ENCODE measurements around the gene HSP90AB1.

Gene HSP90AB1

DNA sequence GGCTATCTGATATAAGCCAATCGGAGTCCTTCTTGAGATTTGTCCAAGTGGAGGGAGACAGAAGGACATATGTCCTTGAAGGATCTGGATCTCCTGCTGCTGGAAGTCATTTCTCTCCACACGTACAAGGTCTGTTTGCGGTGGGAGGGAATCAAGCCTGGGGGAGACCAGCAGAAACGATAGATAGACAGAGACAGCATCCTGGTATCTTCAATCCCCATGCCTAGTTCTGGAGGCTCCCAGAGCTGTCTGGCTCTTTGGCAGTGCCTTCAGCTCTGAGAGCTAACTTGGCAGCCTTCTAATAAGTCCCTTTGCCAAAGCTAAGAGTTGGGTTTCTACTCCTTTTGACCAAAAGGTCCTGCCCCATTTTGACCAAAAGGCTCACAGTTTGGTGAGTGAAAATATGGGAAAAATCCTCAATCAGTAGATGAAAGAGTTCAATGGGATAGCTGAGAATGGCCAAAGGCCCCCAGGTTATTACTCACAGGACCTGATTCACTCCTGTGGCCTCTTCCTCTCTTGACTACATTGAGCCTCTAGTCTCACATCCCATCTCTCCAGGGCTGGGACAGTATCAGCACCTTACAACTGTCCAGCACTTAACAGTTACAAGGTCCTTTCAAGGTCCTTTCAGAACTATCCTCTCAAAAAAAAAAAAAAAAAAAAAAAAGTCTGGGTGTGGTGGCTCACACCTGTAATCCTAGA, 45.9 kb downstream of the HSP90AB1 start:
- no peak for DNase-seq

DNA sequence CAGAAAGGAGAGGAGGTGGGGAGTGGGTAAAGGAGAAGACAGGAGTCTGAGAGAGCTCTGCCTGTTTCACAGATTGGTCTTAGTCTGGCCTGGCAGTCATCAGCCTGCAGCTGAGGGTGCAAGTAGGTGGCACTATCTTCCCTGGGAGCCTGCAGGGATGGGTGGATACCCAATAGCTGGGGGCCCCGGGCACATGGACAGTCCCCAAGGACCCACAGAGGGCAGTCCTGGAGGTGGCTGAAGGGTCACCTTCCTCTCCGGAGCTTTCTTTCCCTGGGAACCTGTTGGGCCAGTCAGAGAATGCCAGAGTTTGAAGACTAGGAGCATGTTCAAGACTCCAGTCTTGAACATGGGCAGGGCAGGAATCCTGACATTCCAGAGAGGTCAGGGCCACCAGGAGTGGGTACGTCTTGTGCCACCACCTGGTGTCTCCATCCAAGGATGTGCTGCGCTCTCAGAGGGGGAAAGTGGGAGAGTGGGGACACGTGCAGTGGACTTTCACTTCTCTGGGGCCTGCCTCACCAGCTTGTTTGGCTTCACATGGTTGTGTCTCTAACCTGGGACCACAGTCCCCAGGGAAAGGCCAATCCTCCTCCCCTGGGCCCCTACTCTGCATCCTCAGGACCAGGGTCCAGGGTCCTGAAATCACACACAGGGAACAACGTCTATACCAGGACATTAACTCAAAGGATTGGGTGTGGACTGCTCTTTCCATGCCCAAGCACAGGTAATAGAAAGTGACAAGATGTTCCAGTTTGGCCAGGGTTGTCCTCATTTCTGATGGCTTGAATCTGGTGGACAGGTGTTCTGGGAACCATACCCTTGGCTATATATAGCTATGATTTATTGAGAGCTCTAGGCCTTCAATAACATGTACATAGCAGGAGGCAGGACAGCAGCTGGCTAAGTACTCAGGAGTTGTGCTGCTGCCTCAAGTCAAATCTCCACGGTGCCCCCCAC, 48.2 kb downstream of the HSP90AB1 start:
- no peak for DNase-seq

DNA sequence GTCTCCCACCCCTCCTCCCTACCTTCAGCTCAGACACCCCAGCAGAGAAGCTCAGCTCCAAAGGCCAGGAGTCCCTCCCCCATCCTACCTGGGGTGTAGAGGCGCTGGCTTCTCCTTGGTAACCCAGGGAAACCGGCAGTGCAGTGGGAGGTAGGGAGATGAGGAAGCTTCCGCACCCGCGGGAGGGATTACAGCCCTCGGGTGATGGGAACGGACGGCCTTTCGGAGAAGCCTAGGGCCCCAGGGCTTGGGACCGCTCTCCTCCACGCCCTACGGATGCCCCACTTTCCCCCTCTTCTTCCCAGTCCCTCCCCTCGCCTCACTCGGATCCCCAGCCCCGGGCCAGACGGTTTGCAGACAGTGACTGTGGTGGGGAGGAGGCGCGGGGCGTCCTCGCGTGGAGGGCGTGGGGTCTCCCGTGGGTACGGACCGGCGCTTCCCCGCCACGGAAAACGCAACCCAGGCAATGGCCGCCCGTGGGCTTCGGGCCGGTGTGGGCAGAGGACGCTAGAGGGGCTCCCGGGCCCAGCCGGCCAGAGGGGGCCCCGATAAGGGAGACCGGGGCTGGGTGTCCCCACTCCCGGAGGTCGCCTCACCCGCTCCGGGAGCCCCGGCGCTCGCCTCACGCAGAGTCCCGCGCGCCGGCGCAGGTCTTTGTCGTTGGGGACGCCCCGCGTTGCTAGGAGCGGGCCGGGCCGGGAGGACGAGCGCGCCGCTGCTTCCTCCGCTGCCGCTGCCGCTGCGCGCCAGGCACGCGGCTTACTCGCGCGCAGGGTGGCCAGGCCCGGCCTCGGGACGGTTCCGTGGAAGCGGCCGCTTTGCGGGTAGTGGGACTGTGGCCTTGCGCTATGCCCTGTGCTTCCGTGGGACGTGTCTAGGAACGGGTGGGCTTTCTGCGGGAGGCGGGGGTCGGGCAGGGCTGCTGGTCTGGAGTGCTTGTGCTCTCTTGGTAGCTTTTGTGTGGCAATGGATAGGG, 50.5 kb downstream of the HSP90AB1 start:
- no peak for DNase-seq

DNA sequence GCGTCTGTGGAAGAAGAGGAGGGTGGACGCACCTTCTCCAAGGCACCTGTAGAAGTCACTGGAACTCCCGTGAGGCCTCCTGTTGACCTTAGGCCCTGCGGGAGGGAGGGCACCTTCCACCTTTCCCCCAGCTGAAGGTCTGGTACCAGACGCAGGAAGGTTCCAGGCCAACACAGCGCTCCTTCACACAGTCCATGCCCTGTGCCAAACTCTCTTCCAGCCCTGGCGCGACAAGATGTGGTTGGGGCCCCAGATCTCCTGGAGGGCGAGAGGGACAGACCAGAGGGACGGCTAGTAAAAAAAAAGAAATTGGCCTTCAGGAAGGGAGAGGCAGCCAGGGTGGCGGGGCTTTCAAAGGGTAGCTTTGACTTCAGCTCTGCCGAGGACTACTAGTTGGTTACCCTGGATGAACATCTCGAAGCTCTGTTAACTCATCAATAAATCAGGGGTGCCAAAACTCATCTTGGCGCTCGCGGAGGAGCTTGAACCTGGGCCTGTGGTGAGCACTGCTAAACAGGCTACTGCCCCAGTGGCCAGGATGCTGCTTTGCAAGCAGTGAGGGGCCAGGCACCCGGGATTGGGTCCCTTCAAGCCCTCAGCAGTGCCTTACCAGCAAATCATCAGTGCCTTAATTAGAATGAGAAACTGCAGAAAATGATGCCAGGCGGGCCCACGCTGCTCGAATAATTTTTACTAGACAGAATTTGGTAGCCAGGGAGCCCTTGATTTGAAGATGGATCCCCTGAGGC, 51.3 kb downstream of the HSP90AB1 start:
- no peak for DNase-seq

DNA sequence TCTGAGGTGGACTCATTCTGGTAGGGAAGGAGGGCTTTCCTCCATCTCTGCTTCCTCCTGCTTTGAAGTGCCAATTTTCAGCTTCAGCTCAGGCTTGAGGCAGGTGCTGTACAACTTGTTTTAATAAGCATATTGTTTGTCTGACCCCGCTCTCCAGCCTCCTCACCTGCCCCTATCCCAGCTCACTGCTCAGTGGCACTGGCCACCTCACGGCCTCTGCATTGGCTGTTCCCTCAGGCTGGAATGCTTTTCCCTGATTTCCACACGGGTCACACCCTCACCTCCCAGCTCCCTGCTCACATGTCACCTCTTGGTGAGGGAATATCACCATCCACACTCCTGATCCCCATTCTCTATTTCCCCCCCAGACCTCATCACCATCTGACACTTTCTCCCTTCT, 52.0 kb downstream of the HSP90AB1 start:
- DNase-seq: no peak

DNA sequence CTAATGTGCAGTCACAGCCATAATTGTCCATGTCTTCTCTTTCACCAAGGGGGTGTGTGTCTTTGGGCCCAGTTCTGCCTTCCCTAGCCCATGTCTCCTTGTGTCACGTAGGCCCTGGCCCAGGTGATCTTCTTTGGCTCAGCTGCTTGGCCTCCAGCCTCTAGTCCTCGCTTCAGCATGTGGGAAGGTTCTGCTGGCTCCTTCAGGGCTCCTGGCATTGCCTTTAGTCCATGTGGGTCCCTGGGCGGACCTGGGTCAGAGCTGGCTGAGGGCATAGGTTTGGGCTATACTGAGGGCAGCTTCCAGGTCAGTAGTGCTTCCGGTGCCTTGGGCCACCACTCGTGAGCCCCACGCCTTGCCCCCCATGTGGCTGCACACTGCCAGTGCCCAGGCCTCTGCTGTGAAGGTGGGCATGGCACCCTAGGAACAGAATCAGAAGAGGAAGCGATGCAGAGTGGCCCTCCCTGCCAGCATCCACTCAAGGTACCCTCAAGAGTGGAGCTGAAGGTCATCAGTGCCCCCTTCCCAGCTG, 53.5 kb downstream of the HSP90AB1 start:
- DNase-seq: no peak

DNA sequence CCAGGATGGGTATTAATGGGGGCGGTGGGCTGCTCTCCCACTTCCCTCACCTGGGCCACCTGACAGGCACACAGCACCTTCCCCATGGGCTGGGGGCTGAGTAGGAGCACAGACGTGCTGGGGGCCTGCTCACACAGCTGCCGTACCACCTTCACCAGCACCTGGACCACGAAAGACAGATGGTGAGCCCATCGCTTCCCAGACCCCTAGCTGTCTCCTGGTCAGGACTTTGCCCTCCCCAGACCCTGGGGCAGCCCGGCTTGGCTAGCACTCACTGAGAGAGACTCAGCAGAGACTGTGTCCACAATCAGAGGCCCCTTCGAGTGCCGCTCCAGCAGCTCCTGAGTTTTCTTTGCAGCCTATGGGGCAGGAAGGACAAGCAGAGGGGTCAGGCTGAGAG, 54.2 kb downstream of the HSP90AB1 start:
- DNase-seq: no peak

DNA sequence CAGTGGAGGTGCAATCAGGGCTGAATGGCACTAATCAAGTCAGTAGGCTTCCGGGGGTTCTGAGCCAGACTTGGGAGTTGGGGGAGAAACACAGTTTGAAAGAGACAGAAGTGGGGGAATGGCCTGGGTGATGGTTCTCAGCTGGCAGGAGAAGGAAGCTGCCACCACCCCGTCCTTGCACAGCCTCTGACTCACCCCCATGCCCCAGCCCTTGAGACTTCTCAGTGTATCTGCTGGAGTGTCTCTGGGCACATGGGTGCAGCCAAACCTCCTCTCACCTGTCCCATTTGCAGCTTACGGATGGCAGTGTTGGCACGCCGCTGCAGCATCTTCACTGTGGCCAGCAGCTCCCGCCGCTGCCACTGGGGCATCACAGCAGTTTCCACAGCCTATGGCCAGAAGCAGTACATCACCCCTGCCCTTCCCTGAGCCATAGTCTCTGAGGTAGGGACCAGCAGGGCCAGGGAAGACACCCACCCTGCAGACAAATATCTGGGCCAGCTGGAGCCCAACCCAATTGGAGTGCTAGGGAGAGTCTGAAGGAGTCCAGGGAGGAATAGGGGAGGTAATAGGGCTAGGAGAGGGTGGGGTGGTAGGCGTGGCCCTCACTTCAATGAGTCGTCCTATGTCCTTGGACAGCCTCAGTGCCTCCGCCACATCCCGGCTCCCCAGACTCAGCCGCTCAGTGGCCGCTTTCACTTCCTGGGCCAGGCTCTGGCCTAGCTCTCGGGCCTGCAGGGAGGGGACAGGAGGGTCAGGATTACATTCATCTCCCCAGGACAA, 55.1 kb downstream of the HSP90AB1 start:
- no peak for DNase-seq

DNA sequence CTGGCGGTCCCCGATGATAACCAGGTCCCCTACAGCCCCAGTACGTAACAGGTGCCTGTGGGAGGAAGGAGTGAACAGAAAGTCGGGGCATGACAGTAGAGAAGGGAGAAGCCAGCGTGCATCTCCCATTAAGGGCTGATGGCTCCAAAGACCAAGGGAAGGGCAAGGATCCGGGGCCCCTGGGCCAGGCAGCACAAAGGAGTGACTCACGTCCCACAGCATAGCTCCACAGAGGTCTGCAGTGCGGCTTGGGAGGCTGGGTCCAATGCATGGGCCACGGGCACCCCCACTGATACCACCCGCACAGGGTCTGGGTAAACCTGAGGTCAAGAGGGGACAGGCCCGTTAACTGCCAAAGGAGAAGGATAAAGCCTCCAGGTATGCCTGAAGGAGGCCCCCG, 56.0 kb downstream of the HSP90AB1 start:
- DNase-seq: no peak

All from amniotic stem cell (primary cell).